T-cell (primary cell): ENCODE data around the gene SGSM1. TPM values are rescaled to one million over a fixed set of nuclear protein-coding genes. Genes with fewer than 3 reads are reported as not detected.

Experiments used
- ATAC-seq, 4 experiments: fragments of 200-7000 bp in 3 of 4; fragments of 150-1000 bp in 1 of 4; cut with Tn5 transposase; replicated peaks in 1 of 4; 1 replicate in 3 of 4; 2 replicates in 1 of 4; pipeline ENCODE4 v1.10.0; 2021; ENCODE audit warnings: moderate library complexity in 3 of 4, mild to moderate bottlenecking in 2 of 4, moderate number of reproducible peaks in 1 of 4
- CTCF ChIA-PET, 2 donors: fragments of 300-600 bp; sonication (Branson Sonifier 250); formaldehyde crosslinking; loops; one replicate each; lab custom pipeline; 2022; ENCODE audit warnings: antibody characterized with exemption in 2 of 2; lab: Charles Lee
- POLR2A ChIA-PET, 2 donors: fragments of 300-600 bp; sonication (Branson Sonifier 250); formaldehyde crosslinking; loops; one replicate each; lab custom pipeline; 2022; ENCODE audit warnings: antibody characterized with exemption in 2 of 2; lab: Charles Lee
- DNase-seq, 35 experiments: peaks; one replicate each; pipeline versions ENCODE4 v3.0.0 to v3.0.0-alpha.2; 2013 to 2023
- H3K27ac ChIP-seq: one replicate; pipeline ENCODE4 v1.5.1; 2013; ENCODE audit warnings: low read length
- H3K27me3 ChIP-seq, 2 experiments: replicated peaks in 1 of 2; 1 replicate in 1 of 2; 2 replicates in 1 of 2; pipeline versions ENCODE4 v1.6.1 to v1.7.0; 2013; ENCODE audit warnings: low read length in 1 of 2, mixed read lengths in 1 of 2; ENCODE audit not compliant: control insufficient read depth in 2 of 2, insufficient read depth in 2 of 2; ENCODE audit errors: extremely low read depth in 1 of 2
- H3K36me3 ChIP-seq, 2 donors: 1 replicate in 1 of 2; 2 replicates in 1 of 2; pipeline versions ENCODE4 v1.6.1 to v1.7.0; 2013; ENCODE audit warnings: low read length in 1 of 2; ENCODE audit not compliant: control insufficient read depth in 2 of 2, insufficient read depth in 1 of 2; ENCODE audit errors: extremely low read depth in 1 of 2
- H3K4me1 ChIP-seq, 2 experiments: 1 replicate in 1 of 2; 2 replicates in 1 of 2; pipeline versions ENCODE4 v1.6.1 to v1.7.0; 2013; ENCODE audit warnings: low read length in 2 of 2, mixed read lengths in 1 of 2; ENCODE audit not compliant: insufficient read depth in 2 of 2, control insufficient read depth in 1 of 2; ENCODE audit errors: extremely low read depth in 1 of 2
- H3K4me3 ChIP-seq, 2 donors: 1 replicate in 1 of 2; 2 replicates in 1 of 2; pipeline versions ENCODE4 v1.5.1 to v1.7.0; 2013; ENCODE audit warnings: mild to moderate bottlenecking in 2 of 2, low read length in 1 of 2, moderate library complexity in 1 of 2; ENCODE audit not compliant: control insufficient read depth in 1 of 2; ENCODE audit errors: extremely low read depth in 1 of 2
- H3K9me3 ChIP-seq: 2 replicates; pipeline ENCODE4 v1.7.0; 2013
- H3K27ac Mint-ChIP-seq, 2 donors: one replicate each; pipeline ENCODE4 v1.8.0; 2020 to 2021; ENCODE audit warnings: mild to moderate bottlenecking in 2 of 2, mixed read lengths in 2 of 2
- H3K27me3 Mint-ChIP-seq, 2 donors: one replicate each; pipeline ENCODE4 v1.8.0; 2021 to 2022; ENCODE audit warnings: mixed read lengths in 2 of 2
- H3K36me3 Mint-ChIP-seq: one replicate; pipeline ENCODE4 v1.8.0; 2021; ENCODE audit warnings: mixed read lengths
- H3K4me1 Mint-ChIP-seq, 3 donors: one replicate each; pipeline ENCODE4 v1.8.0; 2020 to 2022; ENCODE audit warnings: mixed read lengths in 3 of 3, mild to moderate bottlenecking in 1 of 3
- H3K4me3 Mint-ChIP-seq, 3 donors: one replicate each; pipeline ENCODE4 v1.8.0; 2020 to 2022; ENCODE audit warnings: mild to moderate bottlenecking in 3 of 3, mixed read lengths in 3 of 3, moderate library complexity in 3 of 3
- H3K9me3 Mint-ChIP-seq, 3 donors: one replicate each; pipeline ENCODE4 v1.8.0; 2020 to 2022; ENCODE audit warnings: mixed read lengths in 3 of 3
- WGBS: methylation state at CpG from one replicate; pipeline ENCODE4 v1.1.5; 2013; ENCODE audit warnings: missing lambda C conversion rate; ENCODE audit not compliant: insufficient coverage; 5-methylcytosine and 5-hydroxymethylcytosine counted together
- total RNA-seq, 35 experiments: library from RNA in 6 of 35; stranded (reverse) in 6 of 35; fragments of 120-200 nt in 1 of 35; gene quantifications; one replicate each; pipeline versions ENCODE4 v1.2.1 to v1.2.4 and lab custom pipeline; 2013 to 2026

Gene SGSM1
- total RNA-seq, 5 donors from 2014 or later (not counting 1 experiment from before 2014, with no cell fraction given) = 0.82 to 2.1 (median 1.7) TPM

DNA sequence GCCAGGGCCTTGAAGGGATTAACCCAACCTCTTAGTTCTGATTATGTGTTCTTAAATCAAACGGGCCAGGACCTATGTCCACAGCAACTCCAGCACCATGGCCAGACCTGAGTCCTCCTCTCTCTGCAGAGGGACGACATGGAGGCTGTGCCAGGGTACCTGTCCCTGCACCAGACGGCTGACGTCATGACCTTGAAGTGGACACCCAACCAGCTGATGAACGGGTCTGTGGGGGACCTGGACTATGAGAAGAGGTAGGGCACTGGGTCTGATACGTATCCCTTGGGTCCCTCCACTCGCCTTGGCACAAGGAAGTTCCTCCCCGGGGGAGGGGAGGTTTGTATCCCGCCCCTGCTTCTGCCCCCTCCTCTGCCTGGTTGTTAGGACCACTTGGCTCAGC, 53.6 kb downstream of the SGSM1 start:
- Mint-ChIP-seq H3K4me1 (no peaks in the 10 kb centered on the region), H3K36me3 (peaks cover 26% of the 10 kb centered on the region), H3K27ac (no peak overlapping the region), H3K4me3 (no peak overlapping the region), H3K27me3 (no peaks in the 10 kb centered on the region), H3K9me3 (no peaks in the 10 kb centered on the region)
- ATAC-seq (no peak), DNase-seq (no peak)
- no peak overlapping the region for H3K27ac ChIP-seq
- no peak overlapping the region for H3K4me3 ChIP-seq
- peaks cover 0 to 2% of the 10 kb centered on the region in 2 experiments for H3K27me3 ChIP-seq
- H3K9me3 ChIP-seq = no peaks in the 10 kb centered on the region
- no peaks in the 10 kb centered on the region for H3K4me1 ChIP-seq
- CTCF ChIA-PET = no interaction called here
- H3K36me3 ChIP-seq = no peaks in the 10 kb centered on the region
- POLR2A ChIA-PET = no interaction called here
- 96% methylated on average over 4 of the region's 9 CpGs for WGBS

DNA sequence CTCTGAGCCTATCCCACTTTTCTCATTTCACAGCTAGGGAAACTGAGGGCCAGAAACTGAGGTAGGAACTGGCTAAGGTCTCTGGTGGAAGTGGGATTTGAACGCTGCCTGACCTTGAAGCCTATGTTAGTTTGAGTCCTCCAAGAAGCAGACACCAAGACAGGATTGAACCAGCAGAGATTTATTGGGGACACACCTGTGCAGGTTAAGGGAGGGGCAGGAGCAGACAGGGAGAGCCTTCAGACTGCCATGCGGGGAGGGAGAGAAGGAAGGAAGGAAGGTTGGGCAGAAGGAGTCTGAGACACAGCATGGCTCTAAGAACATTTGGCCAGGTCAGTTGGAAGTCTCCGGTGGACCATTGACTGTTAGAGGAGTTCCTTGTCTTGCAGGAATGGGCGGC, 59.5 kb downstream of the SGSM1 start:
- H3K4me1 ChIP-seq = no peaks in the 10 kb centered on the region
- no peak overlapping the region for H3K27ac ChIP-seq
- no peaks in the 10 kb centered on the region for H3K36me3 ChIP-seq
- ChIA-PET CTCF (no interaction called here), POLR2A (no interaction called here)
- ATAC-seq (no peak), DNase-seq (no peak)
- Mint-ChIP-seq H3K36me3 (peaks cover 7% of the 10 kb centered on the region), H3K27ac (no peak overlapping the region), H3K4me1 (no peaks in the 10 kb centered on the region), H3K9me3 (no peaks in the 10 kb centered on the region), H3K4me3 (no peak overlapping the region), H3K27me3 (no peaks in the 10 kb centered on the region)
- WGBS = 84% methylated on average over 4 of the region's 4 CpGs
- no peak overlapping the region for H3K4me3 ChIP-seq
- H3K27me3 ChIP-seq = peaks cover 0 to 12% of the 10 kb centered on the region in 2 experiments
- H3K9me3 ChIP-seq = no peaks in the 10 kb centered on the region

DNA sequence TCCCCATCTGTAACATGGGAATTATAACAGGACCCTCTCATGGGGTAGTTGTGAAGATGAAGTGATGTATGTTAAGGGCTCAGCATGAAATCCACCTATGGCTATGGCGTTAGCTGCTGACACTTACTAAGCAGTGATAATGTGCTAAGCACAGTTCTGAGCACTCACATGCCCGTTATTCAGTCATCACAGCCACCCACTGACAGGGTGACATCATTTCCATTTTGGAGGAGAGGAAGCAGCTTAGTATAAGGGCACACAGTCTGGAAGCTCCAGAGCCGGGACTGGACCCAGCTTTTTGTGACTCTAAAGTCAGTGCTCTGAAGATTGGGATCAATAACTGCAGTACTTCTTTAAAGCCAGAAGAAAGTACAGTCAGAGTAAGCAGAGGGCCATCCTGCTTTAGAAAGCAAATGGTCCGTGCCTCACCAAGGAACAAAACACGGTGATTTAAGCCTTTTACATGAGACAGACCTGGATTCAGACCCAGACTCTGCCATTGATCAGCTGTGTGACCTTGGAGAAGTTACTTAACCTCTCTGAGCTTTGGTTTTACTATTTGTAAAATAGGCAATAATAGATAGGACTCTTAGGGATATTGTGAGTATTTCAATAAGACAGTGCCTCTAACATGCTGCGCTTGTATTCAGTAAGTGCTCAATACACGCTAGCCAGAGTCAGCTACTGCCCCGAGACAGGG, 61.5 kb downstream of the SGSM1 start:
- H3K27ac ChIP-seq = no peak overlapping the region
- ChIA-PET POLR2A (no interaction called here), CTCF (no interaction called here)
- WGBS = 64% methylated on average over 4 of the region's 8 CpGs
- Mint-ChIP-seq H3K4me3 (no peak overlapping the region), H3K27ac (no peak overlapping the region), H3K36me3 (peaks cover 7% of the 10 kb centered on the region), H3K4me1 (no peaks in the 10 kb centered on the region), H3K27me3 (no peaks in the 10 kb centered on the region), H3K9me3 (no peaks in the 10 kb centered on the region)
- no peak overlapping the region for H3K4me3 ChIP-seq
- H3K4me1 ChIP-seq = no peaks in the 10 kb centered on the region
- H3K36me3 ChIP-seq = no peaks in the 10 kb centered on the region
- H3K9me3 ChIP-seq = no peaks in the 10 kb centered on the region
- H3K27me3 ChIP-seq = peaks cover 0 to 12% of the 10 kb centered on the region in 2 experiments
- DNase-seq = no peak
- no peak for ATAC-seq

DNA sequence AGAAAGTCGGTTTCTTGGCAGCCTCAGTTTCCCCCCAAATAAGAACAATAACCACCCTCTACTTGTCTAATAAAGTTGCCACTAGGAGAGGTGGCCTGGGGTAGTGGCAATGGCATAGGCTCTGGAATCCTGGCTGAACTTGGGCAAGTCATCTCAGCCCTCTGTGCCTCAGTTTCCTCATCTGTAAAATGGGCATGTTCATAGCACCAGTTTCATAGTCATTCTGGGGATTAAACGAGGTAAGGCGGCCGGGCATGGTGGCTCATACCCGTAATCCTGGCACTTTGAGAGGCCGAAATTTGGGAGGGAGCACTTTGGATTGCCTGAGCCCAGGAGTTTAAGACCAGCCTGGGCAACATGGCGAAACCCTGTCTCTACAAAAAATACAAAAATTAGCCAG, 63.0 kb downstream of the SGSM1 start:
- no peaks in the 10 kb centered on the region for H3K4me1 Mint-ChIP-seq
- ATAC-seq = no peak
- no peaks in the 10 kb centered on the region for H3K9me3 ChIP-seq
- H3K4me3 Mint-ChIP-seq = no peak overlapping the region
- ChIA-PET CTCF (no interaction called here), POLR2A (no interaction called here)
- H3K27ac Mint-ChIP-seq = no peak overlapping the region
- no peak overlapping the region for H3K4me3 ChIP-seq
- H3K27me3 ChIP-seq = peaks cover 0 to 14% of the 10 kb centered on the region in 2 experiments
- no peak for DNase-seq
- no peaks in the 10 kb centered on the region for H3K9me3 Mint-ChIP-seq
- H3K27ac ChIP-seq = no peak overlapping the region
- H3K36me3 ChIP-seq = no peaks in the 10 kb centered on the region
- H3K4me1 ChIP-seq = no peaks in the 10 kb centered on the region
- peaks cover 6% of the 10 kb centered on the region for H3K36me3 Mint-ChIP-seq
- 85% methylated on average over 6 of the region's 7 CpGs for WGBS
- H3K27me3 Mint-ChIP-seq = no peaks in the 10 kb centered on the region

DNA sequence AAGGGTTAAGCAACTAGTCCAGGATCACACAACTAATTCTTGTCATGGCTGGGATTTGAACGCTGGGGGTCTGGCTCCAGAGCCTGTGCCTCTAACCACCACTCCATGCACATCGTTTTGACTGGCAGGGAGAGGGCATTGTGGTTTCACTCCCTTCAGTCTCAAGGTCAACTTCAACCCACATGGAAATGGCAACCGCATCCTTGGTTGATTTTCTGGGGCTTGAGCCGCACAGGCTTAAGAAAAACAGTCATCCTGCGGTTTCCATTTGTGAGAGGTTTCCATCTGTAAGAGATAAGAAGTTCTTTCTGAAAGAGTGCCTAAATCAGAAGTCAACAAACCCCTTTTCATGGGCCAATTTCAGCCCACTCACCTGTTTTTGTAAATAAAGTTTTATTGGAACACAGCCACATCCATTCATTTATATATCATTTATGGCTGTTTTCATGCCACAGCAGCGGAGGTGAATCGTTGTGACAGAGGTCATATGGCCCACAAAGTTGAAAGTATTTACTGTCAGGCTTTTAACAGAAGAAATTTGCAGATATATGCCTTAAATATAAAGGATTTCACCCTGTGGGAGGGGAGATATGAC, 65.7 kb downstream of the SGSM1 start:
- peaks cover 0 to 10% of the 10 kb centered on the region in 2 experiments for H3K27me3 ChIP-seq
- H3K27me3 Mint-ChIP-seq = no peaks in the 10 kb centered on the region
- no peaks in the 10 kb centered on the region for H3K4me1 ChIP-seq
- H3K36me3 Mint-ChIP-seq = peaks cover 5% of the 10 kb centered on the region
- H3K27ac ChIP-seq = no peak overlapping the region
- no peaks in the 10 kb centered on the region for H3K36me3 ChIP-seq
- CTCF ChIA-PET = no interaction called here
- no peaks in the 10 kb centered on the region for H3K4me1 Mint-ChIP-seq
- H3K9me3 Mint-ChIP-seq = peaks cover 0 to 2% (median 0%) of the 10 kb centered on the region in 3 donors
- DNase-seq = no peak
- no peak overlapping the region for H3K4me3 Mint-ChIP-seq
- POLR2A ChIA-PET = no interaction called here
- ATAC-seq = no peak
- no peak overlapping the region for H3K27ac Mint-ChIP-seq
- H3K9me3 ChIP-seq = no peaks in the 10 kb centered on the region
- WGBS = no CpG with 5 or more reads among the region's 7 CpGs
- no peak overlapping the region for H3K4me3 ChIP-seq

DNA sequence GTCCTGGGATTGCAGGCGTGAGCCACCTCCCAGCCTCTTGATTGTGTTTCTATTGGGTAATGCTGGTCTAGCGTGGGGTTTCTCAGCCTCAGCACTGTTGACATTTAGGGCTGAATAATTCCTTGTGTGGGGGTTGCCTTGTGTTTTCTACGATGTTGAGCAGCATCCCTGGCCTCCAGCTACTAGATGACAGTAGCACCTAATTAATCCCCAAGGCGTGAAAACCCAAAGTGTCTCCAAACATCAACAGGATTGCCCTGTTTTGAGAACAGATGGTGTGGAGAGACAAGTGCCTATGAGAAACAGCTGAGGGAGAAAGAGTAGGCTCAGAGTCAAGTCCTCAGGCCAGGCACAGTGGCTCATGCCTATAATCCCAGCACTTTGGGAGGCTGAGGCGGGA, 67.2 kb downstream of the SGSM1 start:
- ChIA-PET POLR2A (no interaction called here), CTCF (no interaction called here)
- no peaks in the 10 kb centered on the region for H3K4me1 ChIP-seq
- H3K4me3 ChIP-seq = no peak overlapping the region
- peaks cover 0 to 5% (median 0%) of the 10 kb centered on the region in 3 donors for H3K9me3 Mint-ChIP-seq
- H3K27ac Mint-ChIP-seq = no peak overlapping the region
- H3K27ac ChIP-seq = no peak overlapping the region
- H3K9me3 ChIP-seq = no peaks in the 10 kb centered on the region
- no peak for DNase-seq
- H3K36me3 ChIP-seq = no peaks in the 10 kb centered on the region
- H3K36me3 Mint-ChIP-seq = peaks cover 8% of the 10 kb centered on the region
- WGBS = 89% methylated on average over 1 of the region's 5 CpGs
- ATAC-seq = no peak
- H3K27me3 ChIP-seq = peaks cover 0 to 7% of the 10 kb centered on the region in 2 experiments
- H3K4me3 Mint-ChIP-seq = no peak overlapping the region
- H3K27me3 Mint-ChIP-seq = no peaks in the 10 kb centered on the region
- H3K4me1 Mint-ChIP-seq = no peaks in the 10 kb centered on the region
